Glutamatergic neuron (in vitro differentiated cells): ENCODE results near the gene RIPPLY1. TPM values are rescaled to one million over a fixed set of nuclear protein-coding genes. Genes with fewer than 3 reads are reported as not detected.

Experiments used
- DNase-seq: peaks from one replicate; pipeline ENCODE4 v3.0.0; 2022
- H3K27ac Mint-ChIP-seq: one replicate; pipeline ENCODE4 v1.8.0; 2020; ENCODE audit warnings: mild to moderate bottlenecking, mixed read lengths, inconsistent platforms; ENCODE audit not compliant: unreplicated experiment
- H3K27me3 Mint-ChIP-seq: one replicate; pipeline ENCODE4 v1.8.0; 2020; ENCODE audit warnings: mild to moderate bottlenecking, moderate library complexity, mixed read lengths, inconsistent platforms; ENCODE audit not compliant: unreplicated experiment
- H3K36me3 Mint-ChIP-seq: one replicate; pipeline ENCODE4 v1.8.0; 2020; ENCODE audit warnings: mild to moderate bottlenecking, mixed read lengths, inconsistent platforms; ENCODE audit not compliant: unreplicated experiment
- H3K4me1 Mint-ChIP-seq: one replicate; pipeline ENCODE4 v1.8.0; 2020; ENCODE audit warnings: mild to moderate bottlenecking, low read depth, mixed read lengths, inconsistent platforms; ENCODE audit not compliant: unreplicated experiment
- H3K4me3 Mint-ChIP-seq: one replicate; pipeline ENCODE4 v1.8.0; 2020; ENCODE audit warnings: mild to moderate bottlenecking, mixed read lengths, inconsistent platforms; ENCODE audit not compliant: unreplicated experiment
- H3K9me3 Mint-ChIP-seq: one replicate; pipeline ENCODE4 v1.8.0; 2020; ENCODE audit warnings: mild to moderate bottlenecking, moderate library complexity, mixed read lengths, inconsistent platforms; ENCODE audit not compliant: unreplicated experiment
- CTCF ChIP-seq: fragments of 200-600 bp; sonication (generic); IDR thresholded peaks from one replicate; pipeline ENCODE4 v1.5.0; 2021; ENCODE audit not compliant: partially characterized antibody, unreplicated experiment
- total RNA-seq: library from RNA; stranded (reverse); fragmentation: NEBNext Ultra II Directional; extraction: Animal tissue kit (Norgen Biotek cat#: 25700); gene quantifications from one replicate; pipeline ENCODE4 v1.2.1, GENCODE V29; 2021; ENCODE audit not compliant: unreplicated experiment

Gene RIPPLY1
- total RNA-seq, 1 donor from 2014 or later, result not detected

- H3K27ac Mint-ChIP-seq, result no peak overlapping the region
- no peaks in the 10 kb centered on the region for H3K27me3 Mint-ChIP-seq
- no peaks in the 10 kb centered on the region for H3K4me1 Mint-ChIP-seq
- DNase-seq, result no peak
- no peaks in the 10 kb centered on the region for H3K36me3 Mint-ChIP-seq
- H3K4me3 Mint-ChIP-seq, result no peak overlapping the region
- H3K9me3 Mint-ChIP-seq, result no peaks in the 10 kb centered on the region
- TF ChIP-seq CTCF, result no peak
These were observed 46.2 kb upstream of the RIPPLY1 start for GRCh38 chrX:106949366-106949765.

- no peak for TF ChIP-seq CTCF
- H3K36me3 Mint-ChIP-seq, result no peaks in the 10 kb centered on the region
- no peak overlapping the region for H3K4me3 Mint-ChIP-seq
- no peaks in the 10 kb centered on the region for H3K27me3 Mint-ChIP-seq
- no peak for DNase-seq
- no peak overlapping the region for H3K27ac Mint-ChIP-seq
- H3K4me1 Mint-ChIP-seq, result no peaks in the 10 kb centered on the region
- H3K9me3 Mint-ChIP-seq, result no peaks in the 10 kb centered on the region
These were observed 45.5 kb upstream of the RIPPLY1 start for GRCh38 chrX:106948641-106949040.

GRCh38 chrX:106946464-106946863 is 43.3 kb upstream of the RIPPLY1 start:
- peaks cover 4% of the 10 kb centered on the region for H3K36me3 Mint-ChIP-seq
- no peaks in the 10 kb centered on the region for H3K9me3 Mint-ChIP-seq
- no peak overlapping the region for H3K27ac Mint-ChIP-seq
- H3K4me3 Mint-ChIP-seq, result no peak overlapping the region
- no peak for TF ChIP-seq CTCF
- DNase-seq, result no peak
- H3K4me1 Mint-ChIP-seq, result peaks cover 4% of the 10 kb centered on the region
- no peaks in the 10 kb centered on the region for H3K27me3 Mint-ChIP-seq

GRCh38 chrX:106940068-106940467 is 36.9 kb upstream of the RIPPLY1 start:
- Mint-ChIP-seq H3K27ac (no peak overlapping the region), H3K4me1 (peaks cover 4% of the 10 kb centered on the region), H3K36me3 (peaks cover 4% of the 10 kb centered on the region), H3K9me3 (no peaks in the 10 kb centered on the region), H3K27me3 (no peaks in the 10 kb centered on the region), H3K4me3 (no peak overlapping the region)
- no peak for TF ChIP-seq CTCF
- no peak for DNase-seq

GRCh38 chrX:106939566-106939965 is 36.4 kb upstream of the RIPPLY1 start:
- no peak overlapping the region for H3K27ac Mint-ChIP-seq
- TF ChIP-seq CTCF, result no peak
- peaks cover 4% of the 10 kb centered on the region for H3K4me1 Mint-ChIP-seq
- no peak for DNase-seq
- no peaks in the 10 kb centered on the region for H3K27me3 Mint-ChIP-seq
- H3K9me3 Mint-ChIP-seq, result no peaks in the 10 kb centered on the region
- no peak overlapping the region for H3K4me3 Mint-ChIP-seq
- H3K36me3 Mint-ChIP-seq, result peaks cover 4% of the 10 kb centered on the region
